ENCODE measurements around the gene HPS4. TPM values are rescaled to one million over a fixed set of nuclear protein-coding genes. Genes with fewer than 3 reads are reported as not detected.

Gene HPS4
- total RNA-seq, 4 donors from 2014 or later, result 29.1 to 51.2 (median 37.2) TPM

DNA sequence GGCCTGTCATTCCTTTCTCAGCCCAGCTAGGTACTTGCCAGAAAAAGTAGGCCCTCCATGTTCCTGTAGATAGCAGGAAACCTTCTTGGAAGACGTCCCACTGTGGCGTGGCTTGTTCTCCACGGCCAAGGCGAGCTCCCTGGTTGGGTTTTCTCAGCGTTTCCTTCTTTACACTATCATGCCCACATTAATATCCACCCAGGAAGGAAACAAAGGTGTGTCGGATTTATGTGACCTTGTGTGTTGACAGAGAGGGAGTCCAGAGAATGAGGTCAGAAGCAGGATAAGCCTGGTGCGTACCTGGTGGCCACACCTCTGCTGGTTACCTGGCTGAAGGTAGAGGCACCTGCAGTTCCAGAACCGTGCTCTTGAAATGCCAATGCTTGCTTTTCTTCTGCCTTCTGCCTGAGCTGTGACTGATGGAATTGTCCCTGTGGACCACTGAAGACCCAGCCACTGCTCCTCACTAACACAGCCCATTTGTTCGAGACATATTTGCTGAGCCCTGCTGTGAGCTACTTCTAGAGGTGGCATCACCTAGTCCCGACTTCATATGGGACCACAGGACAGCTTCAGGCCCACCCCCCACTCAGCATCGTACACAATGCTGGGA, 46.6 kb downstream of the HPS4 start:
- Histone ChIP-seq H3K36me3 (no peaks in the 10 kb centered on the region), H3K27ac (peak overlapping the region; percentile 65 to 71 (median 68)), H3K4me1 (peaks cover 0 to 26% (median 17%) of the 10 kb centered on the region in 4 donors), H3K9me3 (no peaks in the 10 kb centered on the region), H3K27me3 (no peaks in the 10 kb centered on the region), H3K4me3 (no peak overlapping the region)
- in situ Hi-C loops (cut with MboI; ENCODE audit: low pct_ligation_motif_present in 1 of 4, low pct_unique_long_range_greater_than_20kb in 1 of 4, low sequenced_read_pairs in 3 of 4), result no loop called here
- 52% methylated on average over 11 of the region's 11 CpGs; no CpG with 5 or more reads in 1 of the 2 donors for WGBS, 2 donors (ENCODE audit: low coverage in 1 of 2)
- DNase-seq, result peak; percentile 72
- intact Hi-C loops (cut with DNase I; ENCODE audit: low total_unique reads), result no loop called here
- TF ChIP-seq, protein P1, sequence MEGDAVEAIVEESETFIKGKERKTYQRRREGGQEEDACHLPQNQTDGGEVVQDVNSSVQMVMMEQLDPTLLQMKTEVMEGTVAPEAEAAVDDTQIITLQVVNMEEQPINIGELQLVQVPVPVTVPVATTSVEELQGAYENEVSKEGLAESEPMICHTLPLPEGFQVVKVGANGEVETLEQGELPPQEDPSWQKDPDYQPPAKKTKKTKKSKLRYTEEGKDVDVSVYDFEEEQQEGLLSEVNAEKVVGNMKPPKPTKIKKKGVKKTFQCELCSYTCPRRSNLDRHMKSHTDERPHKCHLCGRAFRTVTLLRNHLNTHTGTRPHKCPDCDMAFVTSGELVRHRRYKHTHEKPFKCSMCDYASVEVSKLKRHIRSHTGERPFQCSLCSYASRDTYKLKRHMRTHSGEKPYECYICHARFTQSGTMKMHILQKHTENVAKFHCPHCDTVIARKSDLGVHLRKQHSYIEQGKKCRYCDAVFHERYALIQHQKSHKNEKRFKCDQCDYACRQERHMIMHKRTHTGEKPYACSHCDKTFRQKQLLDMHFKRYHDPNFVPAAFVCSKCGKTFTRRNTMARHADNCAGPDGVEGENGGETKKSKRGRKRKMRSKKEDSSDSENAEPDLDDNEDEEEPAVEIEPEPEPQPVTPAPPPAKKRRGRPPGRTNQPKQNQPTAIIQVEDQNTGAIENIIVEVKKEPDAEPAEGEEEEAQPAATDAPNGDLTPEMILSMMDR (IDR thresholded peaks at IDR 0.05), result peak in 3 of 5 experiments; percentile 16 to 66 (median 51)
- TF ChIP-seq POLR2A (IDR thresholded peaks at IDR 0.05) (peak; percentile 40), EP300 (IDR thresholded peaks at IDR 0.05; ENCODE audit: low read depth) (no peak), POLR2AphosphoS5 (IDR thresholded peaks at IDR 0.05) (peak; percentile 32 to 68 (median 67))

DNA sequence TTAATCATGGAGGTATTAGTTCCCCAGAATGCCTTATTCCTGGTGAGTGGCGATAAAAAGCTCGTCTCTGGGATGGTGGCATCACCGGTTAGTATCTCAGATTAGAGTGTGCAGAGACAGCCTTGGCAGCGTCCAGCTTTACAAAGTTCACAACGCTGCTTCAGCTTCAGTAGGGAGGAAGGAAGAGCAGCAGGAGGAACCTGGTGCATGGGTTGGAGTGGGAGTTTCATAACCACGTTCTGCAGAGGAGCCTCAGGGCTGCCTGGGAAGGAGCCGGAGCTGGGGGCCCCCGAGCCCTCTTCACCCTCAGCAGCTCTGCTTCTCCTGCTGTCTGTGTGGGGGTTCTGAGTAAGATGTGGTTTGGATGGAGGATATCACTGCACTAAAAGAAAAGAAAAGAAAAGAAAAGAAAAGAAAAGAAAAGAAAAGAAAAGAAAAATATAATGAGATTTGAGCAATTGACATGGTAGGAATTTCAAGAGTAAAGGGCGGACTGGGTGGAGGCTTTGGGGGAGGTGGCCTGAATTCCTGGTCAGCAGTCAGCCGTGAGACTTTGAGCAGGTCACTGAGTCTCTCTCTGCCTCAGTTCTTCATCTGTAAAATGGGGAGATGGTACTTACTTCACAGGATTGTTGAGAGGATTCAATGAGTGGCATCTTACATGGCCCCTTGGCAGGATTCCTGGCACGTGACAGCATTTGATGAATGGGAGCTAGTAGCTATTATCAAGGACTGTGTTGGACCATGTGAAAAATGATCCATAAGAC, 48.1 kb downstream of the HPS4 start:
- in situ Hi-C loops (cut with MboI; ENCODE audit: low pct_ligation_motif_present in 1 of 4, low pct_unique_long_range_greater_than_20kb in 1 of 4, low sequenced_read_pairs in 3 of 4), result no loop called here
- no peak for DNase-seq
- H3K4me1 ChIP-seq, result peaks cover 0 to 28% (median 18%) of the 10 kb centered on the region in 4 donors
- intact Hi-C loops (cut with DNase I; ENCODE audit: low total_unique reads), result no loop called here
- no peaks in the 10 kb centered on the region for H3K9me3 ChIP-seq
- no peaks in the 10 kb centered on the region for H3K36me3 ChIP-seq
- TF ChIP-seq, protein P1 (IDR thresholded peaks at IDR 0.05), result no peak
- TF ChIP-seq EP300 (IDR thresholded peaks at IDR 0.05; ENCODE audit: low read depth) (no peak), POLR2A (IDR thresholded peaks at IDR 0.05) (no peak), POLR2AphosphoS5 (IDR thresholded peaks at IDR 0.05) (no peak)
- no peak overlapping the region for H3K4me3 ChIP-seq
- peak overlapping the region in 3 of 4 donors; percentile 67 to 71 (median 70) for H3K27ac ChIP-seq
- H3K27me3 ChIP-seq, result no peaks in the 10 kb centered on the region
- WGBS, 2 donors (ENCODE audit: low coverage in 1 of 2), result 73 to 85% methylated on average over 10 to 11 of the region's 11 CpGs

DNA sequence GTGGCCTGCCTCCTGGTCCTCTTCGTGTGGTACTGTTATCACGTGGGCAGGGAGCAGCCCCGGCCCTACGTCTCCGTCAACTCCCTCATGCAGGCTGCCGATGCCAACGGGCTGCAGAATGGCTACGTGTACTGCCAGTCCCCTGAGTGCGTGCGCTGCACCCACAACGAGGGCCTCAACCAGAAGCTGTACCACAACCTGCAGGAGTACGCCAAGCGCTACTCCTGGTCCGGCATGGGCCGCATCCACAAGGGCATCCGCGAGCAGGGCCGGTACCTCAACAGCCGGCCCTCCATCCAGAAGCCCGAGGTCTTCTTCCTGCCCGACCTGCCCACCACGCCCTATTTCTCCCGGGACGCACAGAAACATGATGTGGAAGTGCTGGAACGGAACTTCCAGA, 49.8 kb downstream of the HPS4 start:
- intact Hi-C loops (cut with DNase I; ENCODE audit: low total_unique reads), result no loop called here
- 95% methylated on average over 25 of the region's 25 CpGs; no CpG with 5 or more reads in 1 of the 2 donors for WGBS, 2 donors (ENCODE audit: low coverage in 1 of 2)
- no peaks in the 10 kb centered on the region for H3K36me3 ChIP-seq
- TF ChIP-seq, protein P1 (IDR thresholded peaks at IDR 0.05), result no peak
- TF ChIP-seq EP300 (IDR thresholded peaks at IDR 0.05; ENCODE audit: low read depth), result no peak
- TF ChIP-seq POLR2A (IDR thresholded peaks at IDR 0.05), result no peak
- TF ChIP-seq POLR2AphosphoS5 (IDR thresholded peaks at IDR 0.05), result no peak
- no peaks in the 10 kb centered on the region for H3K9me3 ChIP-seq
- H3K4me3 ChIP-seq, result no peak overlapping the region
- no peak overlapping the region for H3K27ac ChIP-seq
- DNase-seq, result no peak
- in situ Hi-C loops (cut with MboI; ENCODE audit: low pct_ligation_motif_present in 1 of 4, low pct_unique_long_range_greater_than_20kb in 1 of 4, low sequenced_read_pairs in 3 of 4), result no loop called here
- no peaks in the 10 kb centered on the region for H3K27me3 ChIP-seq
- peaks cover 0 to 29% (median 22%) of the 10 kb centered on the region in 4 donors for H3K4me1 ChIP-seq

DNA sequence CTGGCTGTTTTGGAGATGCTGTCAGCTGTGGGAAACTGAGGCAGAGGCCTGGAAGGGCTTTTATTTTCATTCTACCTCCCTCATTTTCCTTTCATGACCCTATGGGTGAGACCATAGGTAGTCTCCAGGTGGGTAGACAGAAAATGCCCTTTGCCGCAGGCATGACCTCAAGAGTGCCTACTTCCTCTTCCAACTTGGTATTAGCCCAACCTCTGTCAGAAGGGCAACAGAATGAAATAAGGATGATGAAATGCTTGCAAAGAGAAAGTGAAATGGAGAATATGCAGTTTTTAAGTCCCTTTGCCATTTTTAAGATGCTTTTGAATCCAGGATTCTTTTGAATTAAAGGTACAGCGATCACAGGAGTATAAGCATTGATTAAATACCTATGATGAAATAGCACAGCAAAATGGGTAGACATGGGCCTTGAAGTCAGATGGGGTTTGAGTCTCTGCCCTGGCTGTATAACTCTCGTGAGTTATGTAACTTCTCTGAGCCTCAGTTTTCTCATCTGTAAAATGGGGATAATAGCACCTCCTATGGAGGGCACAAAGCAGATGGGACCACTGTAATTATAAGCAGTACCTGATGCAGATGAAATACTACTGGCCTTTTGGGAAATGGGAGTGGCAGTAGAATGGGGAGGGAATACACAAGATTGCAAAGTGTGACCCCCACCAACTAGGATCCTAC, 50.8 kb downstream of the HPS4 start:
- intact Hi-C loops (cut with DNase I; ENCODE audit: low total_unique reads), result no loop called here
- H3K4me1 ChIP-seq, result peaks cover 5 to 33% (median 24%) of the 10 kb centered on the region in 4 donors
- no peak overlapping the region for H3K4me3 ChIP-seq
- H3K36me3 ChIP-seq, result no peaks in the 10 kb centered on the region
- 87 to 97% methylated on average over 3 of the region's 3 CpGs for WGBS, 2 donors (ENCODE audit: low coverage in 1 of 2)
- in situ Hi-C loops (cut with MboI; ENCODE audit: low pct_ligation_motif_present in 1 of 4, low pct_unique_long_range_greater_than_20kb in 1 of 4, low sequenced_read_pairs in 3 of 4), result no loop called here
- no peak for TF ChIP-seq POLR2AphosphoS5 (IDR thresholded peaks at IDR 0.05)
- H3K27me3 ChIP-seq, result no peaks in the 10 kb centered on the region
- no peaks in the 10 kb centered on the region for H3K9me3 ChIP-seq
- no peak for DNase-seq
- no peak overlapping the region for H3K27ac ChIP-seq
